ENCODE results near the gene TICAM2. TPM values are rescaled to one million over a fixed set of nuclear protein-coding genes. Genes with fewer than 3 reads are reported as not detected.

TICAM2 gene
- total and polyA plus RNA-seq, 2 of the 8 experiments (the other 6 are each of a cell fraction or from before 2014, with no cell fraction given): 0.02 TPM; not detected in 1

DNA sequence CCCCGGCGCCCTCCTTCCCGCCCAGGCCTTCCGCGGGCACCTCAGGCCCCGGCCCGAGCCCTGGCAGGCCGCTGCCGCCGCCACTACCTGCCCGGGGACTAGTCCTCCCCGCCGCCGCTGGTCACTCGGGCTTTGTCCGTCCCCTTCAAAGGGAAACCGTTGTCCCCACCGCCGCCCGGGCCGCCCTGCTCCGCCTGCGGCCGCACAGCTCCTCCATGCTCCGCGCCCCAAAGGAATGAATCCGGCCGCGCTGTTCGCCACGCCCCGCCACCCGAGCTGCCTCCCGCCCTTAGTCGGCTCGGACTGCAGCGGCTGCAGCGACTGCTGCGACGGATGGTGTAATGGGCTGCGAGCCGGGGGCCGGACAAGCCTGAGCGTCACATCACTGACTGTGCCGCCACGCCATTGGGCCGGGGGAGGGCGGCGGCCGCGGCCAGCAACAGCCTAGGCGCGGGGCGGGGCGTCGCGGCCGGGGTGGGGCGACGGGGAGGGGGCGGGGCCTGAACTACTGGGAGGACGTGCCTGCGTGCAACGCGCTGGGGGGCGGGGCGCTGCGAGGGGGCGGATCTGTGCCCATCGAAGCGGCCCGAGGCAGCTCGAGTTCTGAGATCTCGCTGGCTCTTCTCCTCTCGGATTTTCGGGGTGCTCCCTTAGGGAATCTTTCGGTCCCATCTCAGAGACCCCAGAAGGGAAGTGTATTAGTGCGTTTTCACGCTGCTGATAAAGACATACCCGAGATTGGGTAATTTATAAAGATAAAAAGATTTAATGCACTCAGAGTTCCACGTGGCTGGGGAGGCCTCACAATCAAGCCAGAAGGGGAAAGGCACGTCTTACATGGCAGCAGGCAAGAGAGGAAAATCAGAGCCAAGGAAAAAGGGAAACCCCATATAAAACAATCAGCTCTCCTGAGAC is 57.6 kb downstream of the TICAM2 start, which contains the start of gene FEM1C:
Gene FEM1C (minus strand): TSS at position 340 of the 915 bp plus-strand sequence. CDS start 1,282 bp downstream, outside the sequence.
- Histone ChIP-seq H2BK5ac (ENCODE audit: low read depth, low read length) (peak within 1 kb of the TSS; percentile 76), H3K4me3 (ENCODE audit: extremely low read depth in 1 of 4, insufficient read depth in 2 of 4, low read depth in 3 of 4, low read length in 4 of 4) (peak within 1 kb of the TSS; percentile 81 to 97 (median 90)), H2BK120ac (replicated peaks; ENCODE audit: low read depth, low read length) (no peak within 1 kb of the TSS), H2BK20ac (ENCODE audit: low read length) (no peak within 1 kb of the TSS), H3K23me2 (ENCODE audit: low read depth, low read length) (peaks cover 6% of the 10 kb centered on the region), H3K4me2 (ENCODE audit: insufficient read depth in 1 of 2, low read depth in 2 of 2, low read length in 2 of 2) (peak within 1 kb of the TSS; percentile 89 to 97), H3K14ac (ENCODE audit: insufficient read length) (no peak within 1 kb of the TSS), H3K27ac (ENCODE audit: low read depth, low read length) (peak within 1 kb of the TSS; percentile 91), H4K8ac (ENCODE audit: extremely low read depth, insufficient read depth, low read length) (peak within 1 kb of the TSS; percentile 96), H3K36me3 (ENCODE audit: control insufficient read depth in 2 of 4, insufficient read depth in 4 of 4, low read length in 3 of 4) (peaks cover 0 to 22% (median 2%) of the 10 kb centered on the region in 4 experiments; a peak in 3 of 8 replicates), H3K4ac (replicated peaks; ENCODE audit: insufficient read length, low read depth, low read length) (no peak within 1 kb of the TSS), H3K23ac (ENCODE audit: insufficient read length) (no peak within 1 kb of the TSS), H3K27me3 (replicated peaks in 1 of 4; ENCODE audit: control insufficient read depth in 3 of 4, extremely low read depth in 1 of 4, insufficient read depth in 3 of 4, low read length in 3 of 4) (no peaks in the 10 kb centered on the region), H3K18ac (ENCODE audit: extremely low read depth, low read length) (peak within 1 kb of the TSS; percentile 65; the same call in 1 of the 2 replicates), H3K56ac (replicated peaks; ENCODE audit: insufficient read length, low read depth, low read length) (peak within 1 kb of the TSS; percentile 44), H2BK12ac (ENCODE audit: low read depth, low read length) (no peak within 1 kb of the TSS), H3K79me1 (ENCODE audit: low read depth, low read length) (peaks cover 2% of the 10 kb centered on the region; the same call in 1 of the 2 replicates), H4K5ac (ENCODE audit: insufficient read length, low read depth, low read length) (peak within 1 kb of the TSS; percentile 79), H3K79me2 (ENCODE audit: control insufficient read depth in 1 of 2, insufficient read depth in 2 of 2, low read length in 2 of 2) (peaks cover 8 to 44% of the 10 kb centered on the region in 2 experiments), H2BK15ac (ENCODE audit: low read length) (no peak within 1 kb of the TSS), H2AFZ (ENCODE audit: low read length) (peak within 1 kb of the TSS; percentile 83; the same call in 1 of the 2 replicates), H3K9ac (replicated peaks in 1 of 4; ENCODE audit: extremely low read depth in 1 of 4, low read depth in 3 of 4, low read length in 3 of 4) (peak within 1 kb of the TSS; percentile 89 to 98 (median 96)), H4K20me1 (replicated peaks in 1 of 2; ENCODE audit: control insufficient read depth in 1 of 2, insufficient read depth in 2 of 2, low read length in 2 of 2) (peaks cover 6 to 17% of the 10 kb centered on the region in 2 experiments), H3K9me3 (ENCODE audit: insufficient read depth in 2 of 2, low read depth in 1 of 2, low read length in 1 of 2) (peaks cover 9 to 15% of the 10 kb centered on the region in 2 experiments), H3K4me1 (replicated peaks in 1 of 4; ENCODE audit: control insufficient read depth in 3 of 4, insufficient read depth in 4 of 4, low read length in 3 of 4) (peaks cover 0 to 7% (median 2%) of the 10 kb centered on the region in 4 experiments; a peak in 5 of 7 replicates), H2AK5ac (ENCODE audit: low read depth, low read length) (no peak within 1 kb of the TSS), H4K91ac (replicated peaks; ENCODE audit: insufficient read length, low read length) (peak within 1 kb of the TSS; percentile 39)
- POLR2A ChIA-PET (ENCODE audit: partially characterized antibody): interaction anchor here (0.6 to 3.2 kb wide), 30 partner anchors 8 to 376 kb away, joined by 3 to 18 read pairs (median 4); partner anchors contain the start of genes AP3S1, ATG12 and CCDC112
- FAIRE-seq: peak; percentile 19
- 7% methylated on average over 28 of the region's 82 CpGs; no CpG with 5 or more reads in 1 of the 2 experiments for WGBS, 2 experiments (ENCODE audit: extremely low coverage in 1 of 2, insufficient coverage in 1 of 2, insufficient read length in 1 of 2, insufficient replicate concordance in 2 of 2, low coverage in 1 of 2, low lambda C conversion rate in 2 of 2, missing lambda C conversion rate in 1 of 2)
- DNase-seq (ENCODE audit: low read depth in 1 of 2, low spot score in 2 of 2): peak; percentile 86 to 97
- CTCF ChIA-PET (ENCODE audit: partially characterized antibody): interaction anchor here (1.1 to 2.6 kb wide), 6 partner anchors 20 to 232 kb away, joined by 3 to 13 read pairs (median 4); no protein-coding TSS in a partner anchor
- TF ChIP-seq SIRT6 (IDR thresholded peaks at IDR 0.05; ENCODE audit: low read length) (no peak), TEAD4 (IDR thresholded peaks at IDR 0.05; ENCODE audit: low read depth, low read length) (peak; percentile 4; the same call in 1 of the 2 replicates), EP300 (IDR thresholded peaks at IDR 0.05; ENCODE audit: borderline replicate concordance in 1 of 2, low read depth in 2 of 2, low read length in 2 of 2) (peak in 1 of 2 experiments; percentile 28; a peak in 1 of 3 replicates)

Measured in H1 (cell line).